Limb (tissue), 2 donors: ENCODE results near the gene IL12RB1.
"Not testable (repeated sequence)": the region's sequence is repeated elsewhere in the genome, so short reads cannot be mapped to it uniquely, and the experiment has no call there.

Experiments used
- DNase-seq, 2 donors: peaks; one replicate each; pipeline ENCODE4 v3.0.0-alpha.2; 2016; ENCODE audit errors: extremely low spot score in 2 of 2

The IL12RB1 gene

GRCh38 chr19:18046059-18046718 lies 40.5 kb downstream of the IL12RB1 start:
- no peak for DNase-seq

GRCh38 chr19:18045307-18046050 lies 41.3 kb downstream of the IL12RB1 start:
- DNase-seq: no peak

GRCh38 chr19:18044825-18045304 lies 41.9 kb downstream of the IL12RB1 start:
- no peak for DNase-seq

- no peak for DNase-seq
Measured at GRCh38 chr19:18043676-18044075, 43.1 kb downstream of the IL12RB1 start.

DNA sequence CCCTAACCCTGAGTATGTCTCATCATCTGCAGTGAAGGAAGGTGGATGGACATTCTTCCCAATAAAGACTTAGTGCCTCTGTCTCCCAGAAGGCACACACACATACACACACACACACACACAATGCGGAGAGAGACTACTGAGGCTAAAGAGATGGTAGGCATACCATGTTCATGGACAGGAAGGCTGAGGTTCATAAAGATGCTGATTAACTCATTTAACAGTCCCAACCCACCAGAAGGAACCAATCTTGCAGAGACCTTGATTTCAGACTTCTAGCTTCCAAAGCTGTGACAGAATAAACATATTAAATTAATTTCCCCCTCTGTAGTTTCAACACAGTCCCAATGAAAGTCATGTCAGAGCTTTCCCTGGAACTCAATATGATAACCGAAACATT lies 45.7 kb downstream of the IL12RB1 start:
- DNase-seq: no peak

GRCh38 chr19:18032102-18032501 lies 54.6 kb downstream of the IL12RB1 start:
- not testable (repeated sequence) for DNase-seq

GRCh38 chr19:18031401-18031800 lies 55.3 kb downstream of the IL12RB1 start:
- DNase-seq: not testable (repeated sequence)

DNA sequence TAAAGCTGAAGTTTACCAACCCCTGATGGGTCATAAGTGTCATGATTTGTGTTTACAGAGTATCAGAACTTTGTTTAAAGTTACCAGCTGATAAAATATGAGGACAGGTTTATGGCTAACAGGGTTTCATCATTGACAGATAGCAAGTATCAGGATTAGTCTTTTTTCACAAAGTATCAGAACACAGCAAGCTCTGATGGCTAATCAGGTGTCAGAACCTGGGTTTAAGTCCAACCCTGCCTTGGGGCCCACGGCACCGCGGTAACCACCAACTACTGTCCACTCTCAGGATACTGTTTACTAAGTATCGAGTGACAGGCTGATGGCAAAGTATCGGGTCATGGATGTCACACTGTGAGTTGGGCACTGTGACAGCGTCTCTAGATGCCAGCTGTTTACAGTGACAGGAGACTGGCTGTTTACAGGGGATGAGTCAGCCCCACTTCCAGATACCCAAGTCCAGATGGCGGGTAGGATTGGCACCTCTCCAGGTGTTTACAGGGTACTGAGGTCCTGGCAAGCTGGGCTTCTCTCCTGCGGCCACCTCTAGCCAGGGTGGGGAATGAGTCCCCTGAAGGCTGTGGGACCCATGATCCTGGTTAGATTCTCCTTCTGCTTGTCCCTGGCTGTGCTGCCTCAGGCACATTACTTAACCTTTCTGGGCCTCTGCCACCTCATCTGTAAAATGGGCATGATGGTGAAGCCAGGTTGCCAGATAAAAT lies 57.0 kb downstream of the IL12RB1 start:
- DNase-seq: no peak

- DNase-seq: no peak
Measured at GRCh38 chr19:18027151-18027550, 59.6 kb downstream of the IL12RB1 start.

DNA sequence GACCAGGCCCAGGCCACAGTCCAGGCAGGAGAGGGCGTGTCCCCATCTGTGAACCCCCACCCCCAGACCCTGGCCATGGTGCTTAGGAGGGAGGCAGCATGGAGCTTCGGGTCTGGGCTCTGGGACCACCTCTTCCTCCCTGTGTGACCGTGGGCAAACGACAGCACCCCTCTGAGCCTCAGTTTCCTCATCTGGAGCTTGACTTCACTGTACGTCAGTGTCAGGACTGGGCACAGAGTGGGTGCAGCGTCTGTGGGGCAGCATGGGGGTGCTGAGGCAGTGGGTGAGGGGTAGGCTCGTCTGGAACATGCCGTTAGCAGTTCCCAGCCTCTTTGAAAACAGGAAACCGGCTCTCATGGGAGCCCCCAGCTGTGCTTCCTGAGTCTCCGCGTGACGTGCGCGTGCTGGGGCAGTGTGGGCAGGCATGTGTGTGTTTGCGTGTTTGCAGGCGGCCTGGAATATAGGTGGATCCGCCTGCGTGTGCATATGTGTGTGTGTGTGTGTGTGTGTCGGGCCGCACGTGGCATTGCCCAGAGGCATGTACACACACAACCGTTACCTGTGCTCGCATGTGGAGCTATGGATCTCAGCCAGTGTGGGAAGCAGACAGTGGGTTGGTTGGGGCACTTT lies 63.0 kb downstream of the IL12RB1 start:
- peak in 1 of 2 donors; percentile 43 for DNase-seq

GRCh38 chr19:18021121-18021755 lies 65.5 kb downstream of the IL12RB1 start:
- no peak for DNase-seq

DNA sequence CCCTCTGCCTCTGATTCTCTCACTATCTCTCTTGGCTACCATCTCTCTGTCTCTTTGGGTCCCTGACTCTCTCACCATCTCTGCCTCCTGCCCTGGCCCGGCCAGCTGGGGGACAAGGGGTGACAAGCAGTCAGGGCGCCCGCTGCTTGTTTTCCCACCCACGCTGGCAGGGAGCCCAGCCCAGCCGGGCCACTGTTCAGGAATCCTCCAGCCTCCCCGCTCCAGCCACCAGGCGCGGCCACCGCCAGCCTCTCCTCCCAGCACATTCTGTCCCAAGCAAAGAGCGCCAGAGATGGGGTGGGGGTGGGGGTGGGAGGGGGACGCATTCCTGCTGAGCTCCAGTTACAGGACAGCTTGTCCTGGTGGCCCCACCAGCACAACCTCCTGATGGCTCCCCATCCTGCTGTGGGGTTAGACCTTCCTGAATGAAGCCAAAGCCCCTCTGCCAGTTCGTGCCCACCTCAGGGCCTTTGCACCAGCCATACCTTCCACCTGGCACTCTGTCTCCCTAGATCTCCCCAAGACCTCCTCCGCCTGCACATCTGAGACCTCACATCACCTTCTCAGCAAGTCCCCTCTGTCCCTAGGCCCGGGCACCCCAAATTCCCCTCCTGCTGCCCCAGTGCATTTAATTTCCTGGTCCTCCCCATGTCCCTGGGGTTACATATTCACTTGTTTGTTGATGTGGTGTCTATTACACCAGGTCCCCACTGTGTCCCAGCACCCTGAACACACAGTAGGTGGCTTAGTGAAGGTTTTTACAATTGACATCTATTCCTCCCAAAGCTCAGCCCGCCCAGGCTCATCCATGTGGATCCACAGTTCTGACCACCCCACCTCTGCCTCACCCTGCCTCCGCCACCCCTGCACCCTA lies 66.3 kb downstream of the IL12RB1 start:
- DNase-seq: no peak

- no peak for DNase-seq
Measured at GRCh38 chr19:18017275-18018083, 69.3 kb downstream of the IL12RB1 start.

DNA sequence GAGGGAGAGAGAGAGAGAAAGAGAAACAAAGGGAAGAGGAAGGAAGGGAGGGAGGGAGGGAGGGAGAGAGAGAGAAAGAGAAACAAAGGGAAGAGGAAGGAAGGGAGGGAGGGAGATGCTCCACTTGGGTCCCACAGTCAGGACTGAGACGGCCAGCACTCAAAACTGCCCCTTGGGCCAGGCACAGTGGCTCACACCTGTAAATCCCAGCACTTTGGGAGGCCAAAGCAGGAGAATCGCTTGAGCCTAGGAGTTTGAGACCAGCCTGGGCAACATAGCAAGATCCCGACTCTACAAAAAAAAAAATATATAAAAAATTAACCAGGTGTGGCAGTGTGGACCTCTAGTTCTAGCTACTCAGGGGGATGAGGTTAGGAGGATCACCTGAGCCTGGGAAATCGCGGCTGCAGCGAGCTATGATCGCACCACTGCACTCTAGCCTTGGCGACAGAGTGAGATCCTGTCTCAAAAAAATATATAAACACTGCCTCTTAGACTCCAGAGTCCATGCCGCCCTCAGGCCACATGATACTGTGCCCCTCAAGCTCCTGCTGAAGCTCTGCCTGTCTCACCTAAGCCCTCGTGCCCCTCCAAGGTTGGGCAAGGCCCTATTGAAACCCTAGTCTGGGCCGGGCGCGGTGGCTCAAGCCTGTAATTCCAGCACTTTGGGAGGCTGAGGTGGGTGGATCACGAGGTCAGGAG lies 70.4 kb downstream of the IL12RB1 start:
- no peak for DNase-seq

DNA sequence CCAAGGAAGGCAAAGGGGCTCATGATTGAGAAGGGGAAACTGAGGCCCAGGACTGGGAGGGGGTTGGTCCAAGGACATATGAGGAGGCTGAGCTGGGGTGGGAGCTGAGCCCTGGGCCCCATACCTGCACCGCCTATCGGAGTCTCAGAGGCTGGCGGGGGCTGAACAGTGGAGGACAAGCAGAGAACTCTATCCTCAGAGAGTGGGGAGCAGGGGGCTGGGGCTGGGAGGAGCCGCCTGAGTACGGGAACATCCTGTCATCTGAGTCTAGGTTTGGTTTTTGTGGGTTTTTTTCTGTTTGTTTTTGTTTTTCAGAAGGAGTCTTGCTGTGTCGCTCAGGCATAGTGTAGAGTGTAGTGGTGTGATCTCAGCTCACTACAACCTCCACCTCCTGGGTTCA lies 72.5 kb downstream of the IL12RB1 start:
- DNase-seq: no peak

DNA sequence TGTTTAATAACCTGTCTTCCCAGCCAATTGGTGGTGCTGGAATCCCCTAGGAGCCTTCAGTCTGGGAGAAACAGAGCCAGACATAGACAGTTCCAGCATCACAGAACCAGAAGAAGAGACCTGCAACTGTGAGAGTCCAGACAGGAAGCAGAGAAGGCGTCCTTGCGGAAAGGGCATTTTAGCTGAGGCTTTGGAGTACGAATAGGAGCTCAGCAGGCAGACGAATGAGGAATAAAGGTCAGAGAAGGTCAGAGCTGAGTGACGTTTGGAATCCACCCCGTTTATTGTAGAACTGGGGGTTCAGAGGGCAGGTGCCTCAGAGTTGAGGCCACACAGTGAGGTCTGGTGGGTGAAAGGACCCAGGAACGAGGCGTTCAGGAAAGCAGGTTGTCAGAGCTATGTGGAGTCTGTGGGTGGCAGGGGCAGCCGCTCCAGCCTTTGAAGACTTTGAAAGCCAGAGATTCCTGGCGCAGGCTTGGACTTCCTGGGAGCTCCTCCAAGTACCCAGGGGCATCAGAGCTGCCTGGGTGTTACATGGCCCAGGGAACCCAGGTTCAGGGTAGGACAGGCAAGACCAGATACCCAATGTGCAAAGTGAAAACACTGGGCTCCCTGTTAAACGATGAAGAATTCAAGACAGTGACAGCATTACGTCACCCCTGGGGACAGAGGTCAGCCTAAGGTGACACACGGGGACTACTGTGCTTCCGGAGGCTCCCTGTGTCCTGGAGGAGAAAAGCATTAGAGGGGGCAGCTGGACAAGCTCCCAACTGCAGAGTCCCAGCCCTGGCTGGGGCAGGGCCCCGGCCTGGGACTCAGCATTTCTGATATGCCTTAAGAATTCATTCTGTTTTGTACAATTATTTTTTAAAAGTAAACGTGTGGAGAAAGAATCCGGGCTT lies 73.3 kb downstream of the IL12RB1 start:
- DNase-seq: no peak

- no peak for DNase-seq
Measured at GRCh38 chr19:18010149-18010548, 76.6 kb downstream of the IL12RB1 start.
